Type B pancreatic cell (in vitro differentiated cells): ENCODE measurements around the gene PSMA7. TPM values are rescaled to one million over a fixed set of nuclear protein-coding genes. Genes with fewer than 3 reads are reported as not detected.

ENCODE experiments used
- DNase-seq: peaks from one replicate; pipeline ENCODE4 v3.0.0; 2021; ENCODE audit warnings: mixed read lengths; ENCODE audit not compliant: unreplicated experiment; ENCODE audit errors: extremely low spot score
- H3K27ac Mint-ChIP-seq: 2 replicates; pipeline ENCODE4 v1.8.0; 2021; ENCODE audit warnings: mild to moderate bottlenecking, mixed read lengths
- H3K27me3 Mint-ChIP-seq: 2 replicates; pipeline ENCODE4 v1.8.0; 2021; ENCODE audit warnings: mixed read lengths
- H3K36me3 Mint-ChIP-seq: 2 replicates; pipeline ENCODE4 v1.8.0; 2021; ENCODE audit warnings: mixed read lengths
- H3K4me1 Mint-ChIP-seq: one replicate; pipeline ENCODE4 v1.8.0; 2021; ENCODE audit warnings: mixed read lengths; ENCODE audit not compliant: unreplicated experiment
- H3K4me3 Mint-ChIP-seq: 2 replicates; pipeline ENCODE4 v1.8.0; 2021; ENCODE audit warnings: mild to moderate bottlenecking, mixed read lengths
- H3K9me3 Mint-ChIP-seq: 2 replicates; pipeline ENCODE4 v1.8.0; 2021; ENCODE audit warnings: mixed read lengths
- CTCF ChIP-seq: fragments of 200-600 bp; sonication (generic); conservative IDR thresholded peaks from 2 replicates; pipeline ENCODE4 v1.5.0; 2021; ENCODE audit warnings: antibody characterized with exemption, mild to moderate bottlenecking
- total RNA-seq: library from RNA; stranded (reverse); gene quantifications from 2 replicates; pipeline ENCODE4 v1.2.1, GENCODE V29; 2021; ENCODE audit warnings: low replicate concordance

Gene PSMA7
- total RNA-seq, 1 donor from 2014 or later: 236 TPM

- H3K36me3 Mint-ChIP-seq: peaks cover 7% of the 10 kb centered on the region
- no peaks in the 10 kb centered on the region for H3K27me3 Mint-ChIP-seq
- TF ChIP-seq CTCF: no peak
- H3K9me3 Mint-ChIP-seq: no peaks in the 10 kb centered on the region
- no peak overlapping the region for H3K27ac Mint-ChIP-seq
- no peak for DNase-seq
- H3K4me1 Mint-ChIP-seq: no peaks in the 10 kb centered on the region
- H3K4me3 Mint-ChIP-seq: no peak overlapping the region
Observed at GRCh38 chr20:62163986-62164762, 21.0 kb upstream of the PSMA7 start.

GRCh38 chr20:62163485-62163865 is 20.3 kb upstream of the PSMA7 start:
- Mint-ChIP-seq H3K36me3 (peaks cover 7% of the 10 kb centered on the region), H3K4me1 (no peaks in the 10 kb centered on the region), H3K9me3 (no peaks in the 10 kb centered on the region), H3K27ac (no peak overlapping the region), H3K27me3 (no peaks in the 10 kb centered on the region), H3K4me3 (no peak overlapping the region)
- TF ChIP-seq CTCF: no peak
- no peak for DNase-seq

- H3K4me3 Mint-ChIP-seq: no peak overlapping the region
- DNase-seq: no peak
- H3K27ac Mint-ChIP-seq: no peak overlapping the region
- H3K36me3 Mint-ChIP-seq: peaks cover 3% of the 10 kb centered on the region
- H3K9me3 Mint-ChIP-seq: no peaks in the 10 kb centered on the region
- no peak for TF ChIP-seq CTCF
- H3K4me1 Mint-ChIP-seq: no peaks in the 10 kb centered on the region
- no peaks in the 10 kb centered on the region for H3K27me3 Mint-ChIP-seq
Observed at GRCh38 chr20:62162765-62163484, 19.7 kb upstream of the PSMA7 start.

GRCh38 chr20:62161347-62161746 is 18.2 kb upstream of the PSMA7 start:
- no peak for TF ChIP-seq CTCF
- Mint-ChIP-seq H3K4me1 (no peaks in the 10 kb centered on the region), H3K27me3 (no peaks in the 10 kb centered on the region), H3K4me3 (no peak overlapping the region), H3K27ac (no peak overlapping the region), H3K9me3 (no peaks in the 10 kb centered on the region), H3K36me3 (peaks cover 2% of the 10 kb centered on the region)
- no peak for DNase-seq

- no peak overlapping the region for H3K27ac Mint-ChIP-seq
- H3K27me3 Mint-ChIP-seq: no peaks in the 10 kb centered on the region
- no peaks in the 10 kb centered on the region for H3K36me3 Mint-ChIP-seq
- no peak for DNase-seq
- no peaks in the 10 kb centered on the region for H3K9me3 Mint-ChIP-seq
- H3K4me3 Mint-ChIP-seq: no peak overlapping the region
- TF ChIP-seq CTCF: no peak
- peaks cover 5% of the 10 kb centered on the region for H3K4me1 Mint-ChIP-seq
Observed at GRCh38 chr20:62160876-62161275, 17.7 kb upstream of the PSMA7 start.
